Measurements from ENCODE around the gene JAZF1. TPM values are rescaled to one million over a fixed set of nuclear protein-coding genes. Genes with fewer than 3 reads are reported as not detected.

JAZF1 gene
- total RNA-seq, 2 donors from 2014 or later: 13.9 to 16.5 TPM

- no peak for TF ChIP-seq CTCF (IDR thresholded peaks at IDR 0.05)
- no peaks in the 10 kb centered on the region for H3K36me3 ChIP-seq
- no peaks in the 10 kb centered on the region for H3K27me3 ChIP-seq (replicated peaks; ENCODE audit: insufficient read depth)
- no peak for ATAC-seq (ENCODE audit: insufficient number of reproducible peaks, low FRiP score, low read depth)
- no peak overlapping the region for H3K4me3 ChIP-seq
- no peaks in the 10 kb centered on the region for H3K9me3 ChIP-seq
- no peak overlapping the region for H3K27ac ChIP-seq
- peaks cover 0 to 10% of the 10 kb centered on the region in 2 donors for H3K4me1 ChIP-seq (ENCODE audit: control insufficient read depth in 1 of 2, low read depth in 2 of 2)
- DNase-seq (ENCODE audit: low spot score): no peak
These were observed 39.6 kb downstream of the JAZF1 start for GRCh38 chr7:28140979-28141378.

GRCh38 chr7:28138837-28139236 lies 41.8 kb downstream of the JAZF1 start:
- H3K4me1 ChIP-seq (ENCODE audit: control insufficient read depth in 1 of 2, low read depth in 2 of 2): peaks cover 0 to 25% of the 10 kb centered on the region in 2 donors
- TF ChIP-seq CTCF (IDR thresholded peaks at IDR 0.05): no peak
- no peak overlapping the region for H3K27ac ChIP-seq
- no peaks in the 10 kb centered on the region for H3K36me3 ChIP-seq
- no peak for DNase-seq (ENCODE audit: low spot score)
- no peaks in the 10 kb centered on the region for H3K27me3 ChIP-seq (replicated peaks; ENCODE audit: insufficient read depth)
- no peaks in the 10 kb centered on the region for H3K9me3 ChIP-seq
- ATAC-seq (ENCODE audit: insufficient number of reproducible peaks, low FRiP score, low read depth): no peak
- H3K4me3 ChIP-seq: no peak overlapping the region

DNA sequence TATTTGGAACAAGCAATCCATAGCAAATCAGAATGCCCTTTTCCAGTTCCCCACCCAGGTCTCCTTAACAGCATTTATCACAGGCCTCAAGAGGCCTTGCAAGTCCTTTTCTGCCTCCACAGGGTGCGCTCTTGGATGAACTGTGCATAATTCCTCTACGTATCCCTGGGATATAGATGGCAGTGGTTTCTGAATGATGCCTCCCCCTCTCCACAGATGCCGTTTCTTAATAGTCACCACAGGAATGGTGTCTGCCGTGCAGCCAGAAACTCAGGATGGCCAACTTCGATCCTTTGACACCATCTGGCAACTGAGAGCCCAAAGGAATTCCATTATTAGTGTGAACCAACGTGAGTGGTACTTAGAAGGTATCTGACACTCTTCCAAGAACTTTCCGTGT lies 43.1 kb downstream of the JAZF1 start:
- H3K27ac ChIP-seq: no peak overlapping the region
- no peak for DNase-seq (ENCODE audit: low spot score)
- ATAC-seq (ENCODE audit: insufficient number of reproducible peaks, low FRiP score, low read depth): no peak
- H3K27me3 ChIP-seq (replicated peaks; ENCODE audit: insufficient read depth): no peaks in the 10 kb centered on the region
- no peaks in the 10 kb centered on the region for H3K9me3 ChIP-seq
- no peaks in the 10 kb centered on the region for H3K36me3 ChIP-seq
- peaks cover 0 to 25% of the 10 kb centered on the region in 2 donors for H3K4me1 ChIP-seq (ENCODE audit: control insufficient read depth in 1 of 2, low read depth in 2 of 2)
- no peak overlapping the region for H3K4me3 ChIP-seq
- TF ChIP-seq CTCF (IDR thresholded peaks at IDR 0.05): no peak

GRCh38 chr7:28136885-28137284 lies 43.7 kb downstream of the JAZF1 start:
- no peak overlapping the region for H3K4me3 ChIP-seq
- no peaks in the 10 kb centered on the region for H3K9me3 ChIP-seq
- no peaks in the 10 kb centered on the region for H3K36me3 ChIP-seq
- TF ChIP-seq CTCF (IDR thresholded peaks at IDR 0.05): no peak
- no peak for DNase-seq (ENCODE audit: low spot score)
- H3K27me3 ChIP-seq (replicated peaks; ENCODE audit: insufficient read depth): no peaks in the 10 kb centered on the region
- ATAC-seq (ENCODE audit: insufficient number of reproducible peaks, low FRiP score, low read depth): no peak
- no peak overlapping the region for H3K27ac ChIP-seq
- H3K4me1 ChIP-seq (ENCODE audit: control insufficient read depth in 1 of 2, low read depth in 2 of 2): peaks cover 0 to 25% of the 10 kb centered on the region in 2 donors

GRCh38 chr7:28136420-28136819 lies 44.2 kb downstream of the JAZF1 start:
- H3K36me3 ChIP-seq: no peaks in the 10 kb centered on the region
- peaks cover 0 to 25% of the 10 kb centered on the region in 2 donors for H3K4me1 ChIP-seq (ENCODE audit: control insufficient read depth in 1 of 2, low read depth in 2 of 2)
- H3K4me3 ChIP-seq: no peak overlapping the region
- H3K9me3 ChIP-seq: no peaks in the 10 kb centered on the region
- DNase-seq (ENCODE audit: low spot score) (no peak), ATAC-seq (ENCODE audit: insufficient number of reproducible peaks, low FRiP score, low read depth) (no peak)
- no peak for TF ChIP-seq CTCF (IDR thresholded peaks at IDR 0.05)
- no peaks in the 10 kb centered on the region for H3K27me3 ChIP-seq (replicated peaks; ENCODE audit: insufficient read depth)
- no peak overlapping the region for H3K27ac ChIP-seq
